Neuronal stem cell (in vitro differentiated cells): ENCODE measurements around the gene GPR17.

ENCODE experiments used
- DNase-seq: peaks from one replicate; pipeline ENCODE4 v3.0.0-alpha.2; 2013; ENCODE audit warnings: low spot score
- H2AFZ ChIP-seq: one replicate; pipeline ENCODE4 v1.6.1; 2013; ENCODE audit warnings: mild to moderate bottlenecking, low read length, inconsistent platforms
- H2AK5ac ChIP-seq: 2 replicates; pipeline ENCODE4 v1.6.1; 2013; ENCODE audit warnings: low read depth, mild to moderate bottlenecking, inconsistent platforms, low read length, moderate library complexity, mixed read lengths
- H2BK120ac ChIP-seq: 2 replicates; pipeline ENCODE4 v1.6.1; 2013; ENCODE audit warnings: low read depth, mild to moderate bottlenecking, inconsistent platforms, low read length, moderate library complexity, mixed read lengths
- H2BK12ac ChIP-seq: one replicate; pipeline ENCODE4 v1.6.1; 2013; ENCODE audit warnings: low read length, inconsistent platforms
- H2BK15ac ChIP-seq: 2 replicates; pipeline ENCODE4 v1.6.1; 2013; ENCODE audit warnings: mild to moderate bottlenecking, low read length, inconsistent platforms, mixed read lengths
- H2BK5ac ChIP-seq: one replicate; pipeline ENCODE4 v1.6.1; 2013; ENCODE audit warnings: inconsistent platforms, mild to moderate bottlenecking, low read length, moderate library complexity
- H3K14ac ChIP-seq: one replicate; pipeline ENCODE4 v1.6.1; 2013; ENCODE audit warnings: low read length, inconsistent platforms
- H3K18ac ChIP-seq: 2 replicates; pipeline ENCODE4 v1.6.1; 2013; ENCODE audit warnings: low read length, inconsistent platforms
- H3K23ac ChIP-seq: 2 replicates; pipeline ENCODE4 v1.6.1; 2013; ENCODE audit warnings: low read depth, mild to moderate bottlenecking, mixed read lengths, low read length, inconsistent platforms; ENCODE audit not compliant: poor library complexity
- H3K27ac ChIP-seq: replicated peaks from 3 replicates; pipeline ENCODE4 v1.5.1; 2013; ENCODE audit warnings: low read length, inconsistent platforms
- H3K27me3 ChIP-seq, 3 experiments: 2 replicates each; pipeline ENCODE4 v1.6.1; 2013; ENCODE audit warnings: low read length in 3 of 3, mild to moderate bottlenecking in 2 of 3, inconsistent platforms in 1 of 3, low read depth in 1 of 3, mixed read lengths in 1 of 3, moderate library complexity in 1 of 3; ENCODE audit not compliant: control insufficient read depth in 3 of 3, insufficient read depth in 3 of 3
- H3K36me3 ChIP-seq, 2 donors: replicated peaks in 1 of 2; 2 replicates each; pipeline ENCODE4 v1.6.1; 2013; ENCODE audit warnings: low read length in 2 of 2; ENCODE audit not compliant: control insufficient read depth in 2 of 2, insufficient read depth in 2 of 2
- H3K4ac ChIP-seq: 2 replicates; pipeline ENCODE4 v1.6.1; 2013; ENCODE audit warnings: inconsistent platforms, mild to moderate bottlenecking, low read length, moderate library complexity
- H3K4me1 ChIP-seq, 2 donors: 1 replicate in 1 of 2; 2 replicates in 1 of 2; pipeline ENCODE4 v1.6.1; 2013; ENCODE audit warnings: low read length in 2 of 2, low read depth in 1 of 2; ENCODE audit not compliant: control insufficient read depth in 2 of 2, insufficient read depth in 1 of 2
- H3K4me2 ChIP-seq: one replicate; pipeline ENCODE4 v1.6.1; 2013; ENCODE audit warnings: mild to moderate bottlenecking, low read length, inconsistent platforms; ENCODE audit not compliant: insufficient read depth, poor library complexity, severe bottlenecking
- H3K4me3 ChIP-seq, 2 donors: 2 replicates each; pipeline ENCODE4 v1.5.1; 2013; ENCODE audit warnings: low read length in 2 of 2, mild to moderate bottlenecking in 2 of 2, inconsistent platforms in 1 of 2, moderate library complexity in 1 of 2
- H3K79me1 ChIP-seq: one replicate; pipeline ENCODE4 v1.6.1; 2013; ENCODE audit warnings: low read depth, mild to moderate bottlenecking, inconsistent platforms, low read length, moderate library complexity
- H3K9ac ChIP-seq: one replicate; pipeline ENCODE4 v1.6.1; 2013; ENCODE audit warnings: mild to moderate bottlenecking, low read depth, low read length, inconsistent platforms; ENCODE audit not compliant: poor library complexity
- H3K9me3 ChIP-seq, 2 donors: replicated peaks in 1 of 2; 2 replicates each; pipeline versions ENCODE3 to v1.6.1; 2013; ENCODE audit warnings: low read length in 2 of 2, mild to moderate bottlenecking in 2 of 2, inconsistent platforms in 1 of 2, low read depth in 1 of 2, mixed read lengths in 1 of 2, moderate library complexity in 1 of 2; ENCODE audit not compliant: control insufficient read depth in 2 of 2, insufficient read depth in 1 of 2
- H4K8ac ChIP-seq: one replicate; pipeline ENCODE4 v1.6.1; 2013; ENCODE audit warnings: low read depth, mild to moderate bottlenecking, inconsistent platforms, low read length, moderate library complexity
- H4K91ac ChIP-seq: one replicate; pipeline ENCODE4 v1.6.1; 2013; ENCODE audit warnings: low read length, low read depth, mild to moderate bottlenecking, inconsistent platforms; ENCODE audit not compliant: poor library complexity
- WGBS, 2 donors: extraction: QIAGEN DNeasy Blood & Tissue Kit; methylation state at CpG; one replicate each; pipeline ENCODE4 v1.1.7; 2013; ENCODE audit warnings: missing lambda C conversion rate in 2 of 2, mixed read lengths in 1 of 2; ENCODE audit not compliant: insufficient read length in 2 of 2, insufficient replicate concordance in 1 of 2; ENCODE audit errors: extremely low coverage in 2 of 2; 5-methylcytosine and 5-hydroxymethylcytosine counted together

The GPR17 gene

DNA sequence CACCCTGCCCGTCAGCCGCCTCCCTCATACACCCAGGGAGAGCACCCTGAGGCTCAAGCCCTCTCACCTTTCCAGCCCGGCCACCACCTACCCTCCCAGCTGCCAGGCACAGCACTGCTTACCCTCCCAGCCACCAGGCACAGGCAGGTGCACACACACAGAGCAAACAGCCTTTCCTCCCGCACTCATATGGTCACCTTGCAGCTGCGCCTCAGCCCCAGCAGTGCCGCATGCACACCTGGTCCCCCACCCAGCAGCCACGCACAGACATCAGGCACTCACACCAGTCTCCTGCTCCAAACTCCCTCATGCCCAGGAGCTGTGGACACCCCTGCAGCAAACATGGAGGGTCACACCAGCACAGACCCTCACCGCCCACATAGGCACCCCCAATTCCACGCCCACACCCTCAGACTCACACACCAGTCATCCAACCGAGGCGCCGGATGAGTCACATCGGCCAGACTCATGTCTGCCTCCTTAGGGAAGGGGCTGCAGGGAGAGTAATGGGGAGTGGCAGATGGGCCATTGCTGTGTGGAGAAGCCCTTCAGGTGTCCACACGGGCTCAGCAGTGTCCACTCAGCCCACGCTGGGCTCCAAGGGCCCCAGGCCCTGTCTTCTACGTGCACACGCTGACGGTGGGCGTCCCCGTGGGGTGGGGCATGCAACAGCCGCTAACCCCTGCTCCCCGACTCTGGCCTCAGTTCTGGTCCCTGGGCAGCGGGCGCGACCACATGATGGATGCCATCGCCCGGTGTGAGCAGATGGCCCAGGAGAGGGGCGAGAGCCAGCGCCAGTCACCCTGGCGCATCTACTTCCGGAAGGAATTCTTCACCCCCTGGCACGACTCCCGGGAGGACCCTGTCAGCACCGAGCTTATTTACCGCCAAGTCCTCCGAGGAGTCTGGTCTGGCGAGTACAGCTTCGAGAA is 22.3 kb upstream of the GPR17 start:
- peak overlapping the region; percentile 53 for H3K18ac ChIP-seq
- H2BK5ac ChIP-seq: peak overlapping the region; percentile 75
- no peak for DNase-seq
- H3K9me3 ChIP-seq: no peaks in the 10 kb centered on the region
- no CpG with 5 or more reads among the region's 38 CpGs for WGBS, 2 donors
- peak overlapping the region; percentile 63 for H2BK12ac ChIP-seq
- peak overlapping the region; percentile 58 for H2AK5ac ChIP-seq
- peak overlapping the region; percentile 19 for H4K8ac ChIP-seq
- H3K4me2 ChIP-seq: no peak overlapping the region
- peaks cover 5% of the 10 kb centered on the region for H3K79me1 ChIP-seq
- no peaks in the 10 kb centered on the region for H3K27me3 ChIP-seq
- peak overlapping the region; percentile 60 for H3K23ac ChIP-seq
- H2BK120ac ChIP-seq: peak overlapping the region; percentile 5
- H3K9ac ChIP-seq: peak overlapping the region; percentile 63
- H3K4me3 ChIP-seq: peak overlapping the region in 1 of 2 donors; percentile 54
- no peaks in the 10 kb centered on the region for H3K36me3 ChIP-seq
- peak overlapping the region; percentile 79 for H2BK15ac ChIP-seq
- no peak overlapping the region for H3K4ac ChIP-seq
- no peak overlapping the region for H4K91ac ChIP-seq
- H3K14ac ChIP-seq: peak overlapping the region; percentile 94
- H3K4me1 ChIP-seq: no peaks in the 10 kb centered on the region
- no peak overlapping the region for H3K27ac ChIP-seq
- H2AFZ ChIP-seq: no peak overlapping the region

DNA sequence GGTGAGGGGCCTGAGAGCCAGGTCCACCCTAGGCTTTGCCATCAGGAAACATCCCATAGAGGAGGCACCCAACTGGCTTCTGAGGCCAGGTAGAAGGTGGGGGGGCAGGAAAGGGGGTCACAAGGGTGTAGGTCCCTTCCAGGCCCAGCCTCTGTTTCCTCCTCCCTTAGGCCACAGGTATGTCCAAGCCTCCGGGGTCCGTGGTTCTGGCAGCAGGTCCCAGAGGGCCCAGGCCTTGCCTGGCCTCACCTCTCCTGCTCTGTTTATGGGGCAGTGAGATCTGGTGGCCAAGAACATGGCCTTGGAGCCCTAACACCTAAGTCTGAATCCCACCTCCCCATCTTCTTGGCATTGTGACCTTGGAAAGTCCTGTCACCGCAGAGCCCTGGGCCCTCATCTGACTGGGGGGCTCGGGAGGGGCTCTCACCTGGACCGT is 21.6 kb upstream of the GPR17 start:
- Histone ChIP-seq H4K91ac (no peak overlapping the region), H3K4me1 (no peaks in the 10 kb centered on the region), H3K27me3 (no peaks in the 10 kb centered on the region), H3K4me2 (no peak overlapping the region), H4K8ac (no peak overlapping the region), H3K4me3 (no peak overlapping the region), H3K4ac (no peak overlapping the region), H3K14ac (no peak overlapping the region), H3K79me1 (peaks cover 5% of the 10 kb centered on the region), H2BK15ac (peak overlapping the region; percentile 43), H2BK120ac (no peak overlapping the region), H3K18ac (no peak overlapping the region), H3K27ac (no peak overlapping the region), H2AK5ac (peak overlapping the region; percentile 9), H3K23ac (no peak overlapping the region), H3K9ac (no peak overlapping the region), H2AFZ (no peak overlapping the region), H3K36me3 (no peaks in the 10 kb centered on the region), H2BK12ac (no peak overlapping the region), H2BK5ac (no peak overlapping the region), H3K9me3 (no peaks in the 10 kb centered on the region)
- DNase-seq: no peak
- WGBS, 2 donors: no CpG with 5 or more reads among the region's 5 CpGs

DNA sequence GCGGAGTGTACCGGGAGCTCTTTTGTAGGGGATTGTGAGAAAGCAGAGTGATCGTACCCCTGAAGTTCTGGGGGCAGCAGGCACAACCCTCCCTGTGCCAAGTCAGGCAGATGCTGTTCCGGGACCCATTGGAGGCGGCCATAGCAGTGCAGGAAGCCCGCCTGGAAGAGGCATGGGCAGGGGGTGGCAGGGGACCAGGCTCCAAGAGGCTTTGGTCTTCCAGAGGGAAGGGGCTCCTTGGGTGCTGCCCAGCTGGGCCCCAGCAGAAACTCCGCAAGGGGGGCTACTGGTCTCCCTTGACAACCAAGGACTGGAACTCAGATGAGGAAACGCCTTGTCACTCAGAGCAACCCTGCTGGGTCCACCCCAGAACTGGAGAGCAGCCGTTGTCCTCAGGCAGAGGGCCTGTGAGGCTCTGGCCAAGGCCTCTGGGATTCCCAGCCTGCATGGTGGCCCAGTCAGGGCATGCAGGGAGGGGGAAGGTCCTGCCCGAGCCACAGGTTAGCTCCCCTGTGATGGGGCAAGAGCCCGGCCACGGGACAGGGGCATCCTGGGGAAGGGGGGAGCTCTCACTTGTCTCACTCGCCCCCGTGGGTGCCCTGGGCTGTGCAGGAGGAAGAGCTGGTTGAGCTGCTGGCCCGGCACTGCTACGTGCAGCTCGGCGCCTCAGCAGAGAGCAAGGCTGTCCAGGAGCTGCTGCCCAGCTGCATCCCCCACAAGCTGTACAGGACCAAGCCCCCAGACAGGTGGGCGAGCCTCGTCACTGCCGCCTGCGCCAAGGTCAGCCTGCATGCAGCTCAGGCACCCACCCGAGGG is 21.0 kb upstream of the GPR17 start:
- no peak overlapping the region for H3K4me2 ChIP-seq
- peak overlapping the region; percentile 76 for H2BK15ac ChIP-seq
- H3K9ac ChIP-seq: no peak overlapping the region
- H3K79me1 ChIP-seq: peaks cover 5% of the 10 kb centered on the region
- H3K23ac ChIP-seq: peak overlapping the region; percentile 60
- no peak overlapping the region for H2BK12ac ChIP-seq
- peak overlapping the region; percentile 95 for H3K18ac ChIP-seq
- no peak overlapping the region for H4K8ac ChIP-seq
- no peak overlapping the region for H3K27ac ChIP-seq
- H2BK5ac ChIP-seq: no peak overlapping the region
- no peaks in the 10 kb centered on the region for H3K36me3 ChIP-seq
- H3K9me3 ChIP-seq: no peaks in the 10 kb centered on the region
- no peak overlapping the region for H4K91ac ChIP-seq
- no peak for DNase-seq
- H2BK120ac ChIP-seq: no peak overlapping the region
- H3K27me3 ChIP-seq: no peaks in the 10 kb centered on the region
- no peaks in the 10 kb centered on the region for H3K4me1 ChIP-seq
- WGBS, 2 donors: no CpG with 5 or more reads among the region's 23 CpGs
- no peak overlapping the region for H2AFZ ChIP-seq
- H3K4ac ChIP-seq: no peak overlapping the region
- H3K4me3 ChIP-seq: no peak overlapping the region
- H3K14ac ChIP-seq: peak overlapping the region; percentile 58
- peak overlapping the region; percentile 82 for H2AK5ac ChIP-seq

DNA sequence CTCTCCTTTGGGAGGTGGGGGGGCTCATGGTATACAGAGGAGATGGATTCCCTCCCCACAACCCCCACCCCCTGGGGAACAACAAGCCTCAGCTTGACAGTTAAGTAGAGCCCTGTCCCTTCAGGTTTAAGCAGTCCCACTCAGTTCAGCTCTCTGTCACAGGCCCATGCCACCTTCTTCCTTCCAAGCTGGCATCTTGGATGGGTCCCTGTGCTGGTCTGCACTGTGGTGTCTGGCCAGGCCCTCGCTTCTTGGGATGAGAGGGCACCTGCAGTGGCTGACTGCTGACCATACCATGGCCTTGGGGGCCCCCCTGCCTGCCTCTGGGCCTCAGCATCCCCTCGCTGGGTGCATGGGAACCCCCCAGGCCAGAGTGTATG is 20.4 kb upstream of the GPR17 start:
- WGBS, 2 donors: no CpG with 5 or more reads among the region's 2 CpGs
- Histone ChIP-seq H3K4me3 (no peak overlapping the region), H3K4me1 (no peaks in the 10 kb centered on the region), H3K36me3 (no peaks in the 10 kb centered on the region), H3K79me1 (peaks cover 5% of the 10 kb centered on the region), H3K18ac (peak overlapping the region; percentile 69), H2BK120ac (no peak overlapping the region), H3K4ac (no peak overlapping the region), H3K9ac (no peak overlapping the region), H4K8ac (no peak overlapping the region), H3K27me3 (no peaks in the 10 kb centered on the region), H4K91ac (no peak overlapping the region), H2BK15ac (peak overlapping the region; percentile 76), H2BK12ac (no peak overlapping the region), H3K23ac (peak overlapping the region; percentile 60), H2BK5ac (no peak overlapping the region), H2AK5ac (peak overlapping the region; percentile 82), H3K27ac (no peak overlapping the region), H3K9me3 (no peaks in the 10 kb centered on the region), H2AFZ (no peak overlapping the region), H3K4me2 (no peak overlapping the region), H3K14ac (peak overlapping the region; percentile 58)
- DNase-seq: no peak
